Esophagus mucosa (tissue), 1 donor: ENCODE data around the gene E2F1. TPM values are rescaled to one million over a fixed set of nuclear protein-coding genes. Genes with fewer than 3 reads are reported as not detected.
A peak's percentile ranks its signal among the peaks of the same experiment; 100 is the strongest.

Source experiments
- ATAC-seq: fragments of 200-7000 bp; cut with Tn5 transposase; one replicate; pipeline ENCODE4 v1.9.1; 2020
- total RNA-seq: library from RNA; stranded (reverse); gene quantifications from one replicate; pipeline ENCODE4 v1.2.4, GENCODE V29; 2023
- donor health status: DM: yes; HTN: yes; CAD: no.

E2F1 gene
- total RNA-seq, 1 donor from 2014 or later: 3.7 TPM

DNA sequence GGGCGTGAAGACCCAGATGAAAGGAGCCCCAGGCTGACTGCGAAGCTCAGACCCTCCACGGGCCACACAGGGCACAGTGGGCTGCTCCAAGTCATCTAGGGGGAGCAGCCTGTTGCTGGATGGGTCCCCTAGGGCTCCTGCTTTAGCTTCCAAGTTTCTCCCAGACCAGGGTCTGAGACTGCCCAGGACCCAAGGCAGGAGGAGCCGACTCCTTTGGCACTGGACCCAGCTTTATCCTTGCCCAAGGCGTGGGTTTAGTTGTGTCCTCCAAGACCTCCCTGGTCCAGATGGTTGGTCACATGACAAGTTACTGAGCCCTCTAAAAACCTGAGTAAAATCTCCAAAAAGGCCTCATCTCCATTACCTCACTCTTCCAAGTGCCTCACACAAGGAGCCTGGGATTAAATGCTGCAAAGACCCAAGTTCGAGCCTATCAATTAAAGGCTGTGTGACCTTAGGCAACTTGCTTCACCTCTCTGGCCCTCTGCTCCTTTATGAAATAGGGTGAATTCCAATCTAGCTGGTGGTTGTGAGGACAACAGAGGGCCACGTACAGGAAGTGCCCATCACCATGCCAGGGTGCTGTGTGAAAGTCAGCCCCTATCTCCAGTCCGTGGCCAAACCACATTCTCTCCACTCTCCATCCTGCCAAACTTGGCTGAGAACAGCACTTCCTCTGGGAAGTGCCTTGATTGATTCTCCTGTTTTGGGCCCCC, 14.5 kb downstream of the E2F1 start:
- no peak for ATAC-seq

DNA sequence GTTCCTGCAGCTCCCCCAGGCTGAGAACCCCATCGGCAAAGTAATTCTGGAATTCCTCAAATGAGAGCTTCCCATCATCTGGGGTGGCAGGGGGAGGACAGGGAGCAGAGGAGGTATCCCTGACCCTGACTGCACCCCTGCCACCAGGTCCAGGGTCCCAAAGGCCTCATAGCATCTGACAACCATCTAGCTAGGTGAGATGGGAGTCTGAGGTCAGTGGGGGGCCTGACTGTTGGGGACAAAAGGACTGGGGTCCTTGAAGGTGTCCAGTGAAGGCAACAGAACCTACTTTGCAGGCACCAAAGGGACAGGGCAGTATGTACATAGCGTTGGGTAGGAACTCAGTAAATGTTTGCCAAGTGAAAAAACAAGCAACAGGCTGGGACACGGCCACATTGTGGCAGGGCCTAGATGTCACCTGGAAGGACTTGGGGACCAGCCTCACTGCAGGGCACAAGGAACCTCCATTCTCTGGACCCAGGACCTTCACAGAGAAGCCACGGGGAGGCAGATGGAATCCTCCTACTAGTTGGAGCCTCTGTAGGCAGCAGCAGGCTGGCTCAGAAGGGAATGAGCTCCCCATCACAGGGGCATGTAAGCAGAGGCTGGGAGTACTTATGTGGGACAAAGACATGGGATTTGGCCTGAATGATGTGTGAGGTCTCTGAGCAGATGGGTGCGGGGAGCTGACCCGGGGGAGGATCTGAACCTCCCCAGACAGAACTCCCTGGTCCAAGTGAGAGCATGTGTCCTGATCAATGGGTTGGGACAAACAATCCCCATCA, 15.3 kb downstream of the E2F1 start:
- ATAC-seq: no peak

DNA sequence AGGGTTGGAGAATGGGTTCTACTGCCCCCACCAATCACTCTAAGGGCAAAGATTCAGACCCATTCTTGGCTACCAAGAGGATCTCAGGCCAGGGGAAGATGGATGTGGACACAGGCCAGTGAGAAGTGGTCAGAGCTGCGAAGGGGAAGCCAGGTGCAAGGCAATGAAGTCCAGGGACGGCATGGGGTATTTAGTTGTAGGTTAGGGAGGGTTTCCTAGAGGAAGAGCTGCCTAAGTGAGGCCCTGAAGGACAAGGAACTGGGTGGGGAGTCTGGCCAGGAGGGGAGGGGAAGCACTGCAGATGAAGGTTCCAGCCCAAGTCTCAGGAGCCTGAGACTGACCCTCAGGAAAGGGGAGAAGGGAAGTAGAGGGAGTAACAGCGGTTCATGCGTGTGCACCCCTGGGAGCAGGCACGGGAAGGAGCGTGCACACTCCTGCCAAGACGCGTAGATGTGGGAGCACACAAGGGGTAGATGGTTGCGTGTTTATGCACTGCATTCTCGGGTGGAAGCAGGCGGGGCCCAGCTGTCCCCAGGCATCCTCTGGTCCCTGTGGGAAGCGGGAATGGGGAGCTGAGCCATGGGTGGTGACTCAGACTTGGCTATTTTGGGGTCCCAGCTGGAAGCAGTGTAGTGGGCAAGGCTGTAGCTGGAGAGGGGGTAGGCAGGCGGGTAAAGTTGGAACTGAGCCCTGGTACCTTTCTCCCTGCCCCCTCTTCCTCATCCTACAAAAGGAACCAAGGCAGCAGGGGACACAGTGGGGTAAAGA, 16.1 kb downstream of the E2F1 start:
- ATAC-seq: no peak

DNA sequence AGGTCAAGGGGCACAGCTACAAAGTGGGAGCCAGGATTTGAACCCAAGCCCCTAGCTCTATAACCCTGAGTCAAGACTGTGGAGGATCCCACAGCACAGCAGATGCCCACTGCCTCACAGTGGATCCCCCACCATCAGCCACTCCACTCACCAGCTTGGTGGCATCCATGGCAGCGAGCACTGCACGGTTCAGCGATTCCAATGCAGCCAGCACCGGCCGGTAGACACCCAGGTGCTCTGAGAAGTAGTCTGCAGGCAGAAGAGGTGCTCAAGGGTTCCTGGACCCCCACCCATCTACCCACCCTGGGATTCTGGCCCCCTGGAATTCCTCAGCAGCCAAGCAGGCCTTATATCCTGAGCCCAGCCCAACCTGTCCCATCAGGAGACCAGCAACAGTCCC, 17.0 kb downstream of the E2F1 start:
- ATAC-seq: no peak

DNA sequence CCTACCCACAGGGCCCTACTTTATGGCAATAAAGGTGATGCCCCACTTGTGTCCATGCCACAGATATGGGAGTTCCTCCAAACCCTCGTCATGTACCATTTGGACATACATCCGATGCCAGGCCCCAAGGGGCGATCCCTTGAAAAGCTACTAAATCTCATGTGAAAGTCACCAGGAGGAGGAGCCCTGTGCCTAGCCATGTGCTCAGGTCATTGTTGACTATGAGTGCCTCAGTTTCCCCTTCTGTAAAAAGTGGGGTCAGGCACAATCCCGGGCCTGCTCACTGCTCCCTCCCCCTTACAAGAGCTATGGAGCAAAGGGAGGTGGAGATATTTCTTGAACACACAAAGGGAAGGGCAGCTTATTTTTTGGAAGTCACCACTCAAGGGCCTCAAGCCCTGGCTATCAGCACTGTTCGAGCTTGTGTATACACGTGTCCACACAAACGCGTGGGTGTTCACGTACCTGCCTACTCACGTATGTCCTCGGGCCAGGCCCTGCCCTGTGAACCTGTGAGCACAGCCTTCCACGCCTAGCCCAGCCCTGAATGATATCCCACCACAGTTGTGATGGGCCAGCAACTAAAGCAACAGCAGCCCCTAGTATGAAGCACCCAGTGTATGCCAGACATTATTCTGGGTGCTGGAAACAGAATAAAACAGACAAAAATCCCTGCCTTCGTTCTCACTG, 17.6 kb downstream of the E2F1 start:
- no peak for ATAC-seq

DNA sequence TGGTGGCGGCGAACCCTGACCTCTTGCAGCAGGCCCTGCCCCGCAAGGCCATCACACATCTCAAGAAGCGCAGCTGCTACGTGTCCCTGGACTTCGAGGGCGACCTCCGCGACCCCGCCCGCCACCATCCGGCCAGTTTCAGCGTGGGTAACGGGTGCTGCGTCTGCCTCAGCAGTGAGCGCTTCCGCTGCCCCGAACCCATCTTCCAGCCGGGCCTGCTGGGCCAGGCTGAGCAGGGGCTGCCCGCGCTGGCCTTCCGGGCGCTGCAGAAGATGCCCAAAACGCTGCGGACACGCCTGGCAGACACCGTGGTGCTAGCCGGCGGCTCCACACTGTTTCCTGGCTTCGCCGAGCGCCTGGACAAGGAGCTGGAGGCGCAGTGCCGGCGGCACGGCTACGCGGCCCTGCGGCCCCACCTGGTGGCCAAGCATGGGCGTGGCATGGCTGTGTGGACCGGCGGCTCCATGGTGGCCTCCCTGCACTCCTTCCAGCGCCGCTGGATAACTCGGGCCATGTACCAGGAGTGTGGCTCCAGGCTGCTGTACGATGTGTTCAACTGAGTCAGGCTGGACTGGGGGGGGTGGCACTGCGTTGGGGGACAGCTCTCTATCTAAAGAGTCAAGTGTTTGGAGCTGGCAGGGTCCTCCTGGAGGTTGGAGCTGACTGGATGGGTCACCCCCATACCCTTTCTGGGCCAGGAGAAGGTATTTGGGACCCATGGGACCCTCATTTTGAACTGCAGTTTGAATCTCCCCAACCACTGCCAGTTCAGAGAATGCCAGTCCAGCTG, 18.3 kb downstream of the E2F1 start:
- peak; percentile 67 for ATAC-seq

DNA sequence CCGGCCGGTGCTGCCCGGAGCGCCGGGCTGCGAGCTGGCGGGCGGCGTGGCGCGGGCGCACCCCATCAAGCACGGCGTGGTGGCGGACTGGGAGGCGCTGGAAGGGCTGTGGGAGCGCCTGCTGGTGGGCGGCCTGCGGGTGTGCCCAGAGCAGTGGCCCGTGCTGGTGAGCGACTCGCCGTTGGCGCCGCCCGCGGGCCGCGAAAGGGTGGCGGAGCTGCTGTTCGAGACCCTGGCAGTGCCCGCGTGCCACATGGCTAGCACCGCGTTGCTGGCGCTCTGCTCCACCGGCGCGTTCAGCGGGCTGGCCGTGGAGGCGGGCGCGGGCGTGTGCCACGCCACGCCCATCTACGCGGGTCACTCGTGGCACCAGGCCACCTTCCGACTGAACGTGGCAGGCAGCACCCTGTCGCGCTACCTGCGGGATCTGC, 18.9 kb downstream of the E2F1 start:
- peak; percentile 42 for ATAC-seq

DNA sequence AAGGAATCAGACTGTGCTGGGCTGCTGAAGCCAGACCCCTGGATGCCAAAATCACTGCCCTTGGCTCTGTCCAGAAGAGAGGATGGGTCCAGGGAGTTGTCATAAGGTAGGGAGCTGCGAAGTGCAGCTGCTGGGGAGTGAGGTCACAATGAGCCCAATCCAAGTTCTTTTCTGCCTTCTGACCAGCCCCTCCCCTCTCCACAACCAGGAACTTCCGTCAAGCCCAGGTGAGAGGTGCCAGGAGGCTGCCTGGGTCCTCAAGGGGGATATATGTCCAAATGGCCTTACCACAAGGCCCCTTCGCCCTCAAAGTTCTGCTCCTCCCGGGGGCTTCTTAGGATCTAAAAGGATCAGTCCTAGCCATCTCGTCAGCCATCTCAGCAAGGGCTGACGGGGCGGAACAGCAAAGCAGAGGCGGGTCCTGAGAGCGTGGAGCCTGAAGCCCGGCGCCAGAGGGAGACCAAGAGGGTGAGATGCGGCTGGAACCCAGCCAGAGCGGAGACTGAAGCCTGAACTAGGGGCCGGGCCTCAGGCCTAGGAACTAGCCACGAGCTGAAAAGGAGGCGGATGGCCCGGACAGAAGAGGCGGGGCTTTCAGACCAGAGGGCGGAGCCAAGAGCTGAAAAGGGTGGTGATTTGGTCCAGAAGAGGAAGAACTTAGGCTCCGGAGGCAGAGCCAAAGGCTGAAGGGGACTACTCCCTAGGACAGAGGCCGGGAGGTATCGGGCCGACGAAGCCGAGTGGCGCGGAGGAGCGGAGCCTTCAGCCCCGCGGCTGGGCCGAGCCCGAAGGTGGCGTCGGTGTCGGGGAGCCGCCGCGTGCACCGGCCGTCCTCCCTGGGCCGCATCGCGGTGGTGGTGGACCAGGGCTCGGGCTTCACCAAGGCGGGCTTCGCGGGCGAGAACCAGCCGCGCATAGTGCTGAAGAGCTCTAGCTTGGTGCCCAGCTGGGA, 19.6 kb downstream of the E2F1 start, which contains the start of gene ACTL10:
Gene ACTL10 (plus strand): TSS at position 651 of the 952 bp plus-strand sequence. CDS start 555 bp downstream, outside the sequence.
- peak; percentile 70 for ATAC-seq

DNA sequence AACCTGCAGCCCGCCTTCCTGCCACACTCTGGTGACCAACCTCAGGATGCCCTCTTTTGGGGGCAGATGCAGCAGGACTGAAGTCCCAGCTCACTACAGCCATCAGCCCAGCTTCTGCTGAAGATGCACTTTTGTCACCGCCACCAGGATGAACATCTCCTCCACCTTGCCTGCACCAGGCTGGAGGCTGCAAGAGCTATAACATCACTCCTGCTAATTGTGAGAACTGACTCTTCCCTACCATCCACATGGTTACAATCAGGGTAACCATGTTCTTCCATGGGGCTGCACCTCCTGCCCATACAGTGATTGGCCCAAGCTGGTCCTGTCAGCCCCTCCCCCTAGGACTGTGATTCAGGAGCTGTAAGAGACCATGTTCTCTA, 21.4 kb downstream of the E2F1 start:
- ATAC-seq: no peak

DNA sequence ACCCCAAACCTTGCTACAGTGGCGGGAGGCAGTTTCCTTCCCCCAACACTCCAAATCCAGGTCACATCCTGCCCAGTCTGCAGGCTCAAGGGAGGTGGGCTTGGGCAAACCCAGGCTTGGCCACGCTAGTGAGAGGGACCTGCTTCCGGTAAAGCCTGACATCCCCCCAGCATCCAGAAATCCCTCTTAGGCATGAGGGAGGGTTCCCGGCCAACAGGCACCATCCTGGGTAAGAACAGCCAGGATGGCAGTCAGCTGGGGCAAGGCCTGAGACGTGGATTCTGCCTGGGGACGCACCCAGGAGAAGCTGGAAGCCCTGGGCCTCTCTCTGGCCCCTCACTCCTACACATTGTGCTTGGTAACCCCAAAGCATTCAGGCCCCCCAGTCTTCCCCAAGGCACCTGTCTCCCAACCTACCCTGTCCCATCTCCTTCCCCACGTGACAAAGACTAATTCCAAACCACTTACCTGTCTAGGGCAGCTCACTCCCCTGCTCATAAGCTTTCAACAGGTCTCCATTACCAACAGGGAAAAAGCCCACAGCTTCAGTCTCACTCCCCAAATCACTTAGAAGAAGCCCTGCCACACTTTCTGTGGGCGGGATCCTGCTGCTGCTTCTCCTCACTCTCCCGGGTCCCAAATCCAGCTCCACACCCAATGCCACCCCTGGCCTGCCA, 22.0 kb downstream of the E2F1 start:
- no peak for ATAC-seq

DNA sequence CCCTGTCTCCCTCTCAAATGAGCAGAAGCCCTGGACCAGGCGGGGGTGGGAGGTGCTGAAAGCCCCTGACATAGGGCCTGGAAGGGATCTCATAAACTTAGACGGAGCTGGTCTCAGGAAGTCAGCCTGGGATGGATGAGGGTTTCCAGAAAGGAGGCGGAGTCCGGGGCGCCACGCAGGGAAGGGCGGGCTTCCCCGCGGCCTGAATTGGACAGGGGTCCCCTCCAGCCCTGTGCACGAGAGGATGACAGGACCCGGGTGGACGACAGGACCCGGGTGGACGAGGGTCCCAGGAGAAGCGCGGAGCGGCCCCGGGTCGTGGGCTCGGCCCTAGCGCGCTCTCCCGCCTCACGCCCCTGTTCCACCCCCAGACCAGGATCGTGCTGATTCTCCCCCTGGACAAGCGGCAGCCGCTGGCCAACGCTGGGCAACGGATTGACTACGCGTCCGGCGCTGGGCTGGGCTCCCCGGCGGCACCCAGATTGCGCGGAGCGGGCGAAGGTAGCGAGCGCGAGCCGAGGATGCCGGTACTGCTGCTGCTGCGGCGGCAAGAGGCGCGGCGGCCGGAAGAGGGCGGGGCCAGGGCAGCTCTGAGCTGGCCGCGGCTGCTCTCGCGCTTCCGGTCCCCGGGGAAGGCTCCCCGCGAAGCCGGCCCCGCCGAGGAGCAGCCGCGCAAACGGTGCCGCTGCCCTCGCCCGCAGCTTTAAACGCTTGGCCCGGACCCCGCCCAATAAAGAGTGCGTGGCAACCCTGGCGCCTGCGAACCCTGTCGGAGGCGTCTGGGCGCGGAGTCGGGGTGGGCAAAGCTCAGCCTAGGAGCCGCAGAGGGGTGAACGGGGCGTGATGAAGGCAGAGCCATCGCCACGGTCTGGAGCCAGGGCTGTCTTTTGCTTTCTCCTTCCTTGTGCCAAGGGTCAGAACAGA, 22.8 kb downstream of the E2F1 start:
- peak; percentile 64 for ATAC-seq

DNA sequence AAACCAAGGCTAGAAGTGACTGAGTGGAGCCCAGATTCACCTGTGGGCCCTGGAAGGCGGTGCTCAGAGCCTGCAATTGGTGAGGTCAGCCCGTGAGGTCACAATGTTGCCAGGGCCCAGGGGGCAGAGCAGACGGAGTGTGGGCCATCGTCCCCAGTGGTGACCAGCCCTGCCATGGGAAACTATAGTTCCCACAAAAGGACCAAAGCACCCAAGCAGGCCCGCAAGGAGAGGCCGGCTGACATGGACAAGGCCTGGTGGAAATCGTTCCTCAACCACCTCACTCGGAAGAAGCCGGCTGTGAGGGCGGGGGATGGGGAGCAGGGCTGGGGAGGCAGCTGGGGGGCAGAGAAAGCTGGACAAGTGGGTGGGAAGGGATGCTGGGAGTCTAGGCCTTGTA, 24.0 kb downstream of the E2F1 start, which contains the start of gene C20orf144:
Gene C20orf144 (plus strand): TSS at position 156 of the 400 bp plus-strand sequence. CDS start 19 bp downstream, at position 175.
- ATAC-seq: no peak

DNA sequence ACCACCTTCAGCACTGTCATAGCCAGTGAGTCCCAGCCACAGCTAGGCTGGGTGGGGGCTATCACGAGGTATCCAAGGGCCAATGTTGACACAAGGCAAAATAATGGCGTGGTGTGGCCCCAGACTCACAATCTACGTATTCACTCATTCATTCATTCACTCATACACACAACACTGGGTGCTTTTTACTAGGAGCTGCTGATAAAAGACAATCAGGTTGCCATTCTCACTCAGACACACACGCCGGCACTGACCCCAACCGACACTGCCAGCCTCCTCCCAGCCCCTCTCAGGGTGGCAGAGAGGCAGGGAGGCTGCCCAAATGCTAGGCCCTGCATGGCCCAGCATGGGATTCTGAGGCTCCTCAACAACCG, 25.5 kb downstream of the E2F1 start:
- no peak for ATAC-seq

DNA sequence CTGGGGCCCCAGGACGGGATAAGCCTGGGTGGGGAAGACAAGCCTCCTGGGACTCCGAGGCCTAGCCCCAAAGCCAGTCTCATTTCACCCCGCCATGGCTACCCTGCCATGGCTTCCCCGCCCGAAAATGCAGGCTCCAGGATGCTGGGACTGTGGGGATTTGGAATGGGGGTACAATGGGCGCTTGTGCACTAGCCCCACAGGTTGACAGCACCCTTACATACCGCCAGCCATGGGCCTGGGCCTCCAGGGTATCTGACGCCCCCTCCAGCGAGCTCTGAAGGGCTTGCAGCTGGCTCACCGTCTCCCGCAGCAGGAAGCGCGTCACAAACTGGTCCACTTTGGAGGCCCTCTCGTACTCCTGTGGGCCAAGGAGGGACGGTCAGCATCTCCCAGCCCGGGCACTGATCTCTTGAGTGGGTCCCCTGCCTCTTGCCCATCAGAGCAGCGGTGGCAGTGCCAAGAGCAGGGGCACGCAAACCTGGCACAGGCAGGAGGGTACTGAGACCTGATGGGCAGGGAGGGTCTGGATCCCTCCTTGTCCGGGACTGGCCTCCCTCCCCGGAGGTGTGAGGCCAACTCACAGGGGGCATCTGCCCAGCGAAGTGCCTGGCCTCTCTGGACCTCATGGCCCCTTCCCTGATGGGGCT, 26.0 kb downstream of the E2F1 start:
- ATAC-seq: no peak

DNA sequence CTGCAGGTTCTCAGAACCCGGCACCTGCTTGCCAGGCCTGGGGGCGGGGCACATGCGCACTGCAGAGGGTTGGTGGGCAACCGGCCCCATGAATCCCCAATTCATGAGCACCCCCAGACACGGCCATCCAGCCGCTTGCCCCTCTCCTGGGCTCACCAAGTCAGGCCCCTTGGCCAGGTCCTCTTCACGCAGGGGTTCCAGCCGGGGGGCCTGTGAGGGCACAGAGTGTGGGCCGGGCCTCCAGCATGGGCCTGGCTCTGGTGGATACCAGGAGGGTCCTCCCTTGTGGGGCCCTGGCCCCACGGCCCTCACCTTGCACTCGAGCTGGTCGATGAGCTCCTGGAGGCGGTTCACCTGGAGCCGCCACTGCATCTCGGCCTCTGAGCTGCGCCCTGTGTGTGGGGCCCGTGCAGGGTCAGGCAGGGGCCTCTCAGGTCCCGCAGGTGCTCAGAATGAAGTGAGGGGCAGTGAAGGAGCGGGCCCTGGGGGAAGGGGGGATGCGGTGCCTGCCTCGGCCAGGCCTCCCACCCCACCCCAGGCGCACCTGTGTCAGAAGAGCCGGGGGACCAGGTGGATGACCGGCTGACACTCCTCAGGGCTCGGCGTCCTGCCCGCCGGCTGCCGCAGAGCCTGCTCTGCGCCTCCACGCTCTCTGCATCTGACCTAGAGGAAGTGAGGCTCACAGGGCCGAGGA, 26.7 kb downstream of the E2F1 start:
- ATAC-seq: no peak

DNA sequence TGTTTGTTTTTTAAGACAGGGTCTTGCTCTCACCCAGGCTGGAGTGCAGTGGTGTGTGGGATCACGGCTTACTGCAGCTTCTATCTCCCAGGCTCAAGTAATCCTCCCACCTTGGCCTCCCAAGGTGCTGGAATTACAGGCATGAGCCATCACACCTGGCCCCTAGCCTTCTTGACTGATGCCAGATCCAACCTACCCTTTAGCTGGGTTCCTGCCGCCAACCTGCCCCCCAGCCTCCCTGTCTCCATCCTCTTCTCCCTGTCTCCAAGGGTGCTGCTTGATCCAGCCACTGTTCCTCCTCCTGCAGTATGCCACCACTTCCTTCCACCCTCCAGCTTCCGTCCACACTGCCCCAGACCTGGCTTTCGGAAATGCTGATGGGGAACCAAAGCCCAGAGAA, 27.3 kb downstream of the E2F1 start:
- no peak for ATAC-seq

DNA sequence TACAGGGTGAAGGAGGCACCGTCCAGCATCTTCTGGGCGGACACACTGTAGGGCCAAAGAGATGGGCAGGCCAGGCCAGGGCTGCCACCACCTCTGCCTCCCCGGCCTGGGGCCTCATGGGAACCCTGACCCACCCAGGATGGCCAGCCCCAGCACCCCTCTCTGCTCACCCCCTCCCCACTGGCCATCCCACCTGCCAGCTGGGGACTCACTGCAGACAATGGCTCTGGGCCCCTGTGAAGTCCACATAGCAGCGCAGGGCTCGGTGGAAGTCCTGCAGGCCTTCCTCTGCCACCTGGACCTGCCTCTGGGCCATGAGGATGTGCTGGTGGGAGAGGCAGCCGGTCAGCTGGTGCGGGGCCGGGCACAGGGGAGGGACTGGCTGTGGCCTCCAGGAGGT, 27.7 kb downstream of the E2F1 start:
- no peak for ATAC-seq

DNA sequence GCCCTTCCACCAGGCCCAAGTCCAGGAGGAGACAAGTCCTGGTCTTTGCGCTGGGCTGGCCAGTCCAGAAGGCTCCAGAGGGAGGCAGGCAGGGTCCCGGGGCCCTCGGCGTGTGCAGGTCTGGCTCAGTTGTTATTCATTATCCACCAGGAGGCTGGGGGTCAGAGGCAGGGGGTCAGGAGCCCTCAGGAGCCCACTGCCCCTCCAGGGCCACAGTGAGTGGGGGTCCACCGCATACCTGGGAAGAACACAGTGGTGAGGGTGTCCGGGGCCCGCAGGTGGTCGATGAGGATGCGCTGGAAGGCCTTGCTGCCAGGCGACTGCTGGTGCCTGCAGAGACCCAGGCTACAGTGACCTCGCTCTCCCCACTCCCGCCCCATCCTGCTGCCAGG, 28.5 kb downstream of the E2F1 start:
- ATAC-seq: no peak
